ENCODE results near the gene APP.

APP gene

GRCh38 chr21:25911730-25912401, 258.7 kb downstream of the APP start:
- POLR2A ChIA-PET = no interaction called here
- CTCF ChIA-PET = interaction anchor here (0.8 to 1.6 kb wide), 2 partner anchors 9 to 16 kb away, joined by 3 to 7 read pairs; no protein-coding TSS in a partner anchor

GRCh38 chr21:25910809-25911208, 259.8 kb downstream of the APP start:
- CTCF ChIA-PET = no interaction called here
- POLR2A ChIA-PET = no interaction called here
- DNase-seq (ENCODE audit: extremely low spot score) = no peak

More at GRCh38 chr21:25911730-25912401, 258.7 kb downstream of the APP start:
- TF ChIP-seq, protein P1, sequence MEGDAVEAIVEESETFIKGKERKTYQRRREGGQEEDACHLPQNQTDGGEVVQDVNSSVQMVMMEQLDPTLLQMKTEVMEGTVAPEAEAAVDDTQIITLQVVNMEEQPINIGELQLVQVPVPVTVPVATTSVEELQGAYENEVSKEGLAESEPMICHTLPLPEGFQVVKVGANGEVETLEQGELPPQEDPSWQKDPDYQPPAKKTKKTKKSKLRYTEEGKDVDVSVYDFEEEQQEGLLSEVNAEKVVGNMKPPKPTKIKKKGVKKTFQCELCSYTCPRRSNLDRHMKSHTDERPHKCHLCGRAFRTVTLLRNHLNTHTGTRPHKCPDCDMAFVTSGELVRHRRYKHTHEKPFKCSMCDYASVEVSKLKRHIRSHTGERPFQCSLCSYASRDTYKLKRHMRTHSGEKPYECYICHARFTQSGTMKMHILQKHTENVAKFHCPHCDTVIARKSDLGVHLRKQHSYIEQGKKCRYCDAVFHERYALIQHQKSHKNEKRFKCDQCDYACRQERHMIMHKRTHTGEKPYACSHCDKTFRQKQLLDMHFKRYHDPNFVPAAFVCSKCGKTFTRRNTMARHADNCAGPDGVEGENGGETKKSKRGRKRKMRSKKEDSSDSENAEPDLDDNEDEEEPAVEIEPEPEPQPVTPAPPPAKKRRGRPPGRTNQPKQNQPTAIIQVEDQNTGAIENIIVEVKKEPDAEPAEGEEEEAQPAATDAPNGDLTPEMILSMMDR (IDR thresholded peaks at IDR 0.05; ENCODE audit: control extremely low read depth, extremely low read depth, low read depth, missing control alignments) = no peak
- DNase-seq (ENCODE audit: extremely low spot score) = no peak

GRCh38 chr21:25909341-25909740, 261.2 kb downstream of the APP start:
- TF ChIP-seq, protein P1 (IDR thresholded peaks at IDR 0.05; ENCODE audit: control extremely low read depth, extremely low read depth, low read depth, missing control alignments) = no peak
- ChIA-PET CTCF (no interaction called here), POLR2A (no interaction called here)
- no peak for DNase-seq (ENCODE audit: extremely low spot score)

More at GRCh38 chr21:25910809-25911208, 259.8 kb downstream of the APP start:
- TF ChIP-seq, protein P1 (IDR thresholded peaks at IDR 0.05; ENCODE audit: control extremely low read depth, extremely low read depth, low read depth, missing control alignments) = no peak

DNA sequence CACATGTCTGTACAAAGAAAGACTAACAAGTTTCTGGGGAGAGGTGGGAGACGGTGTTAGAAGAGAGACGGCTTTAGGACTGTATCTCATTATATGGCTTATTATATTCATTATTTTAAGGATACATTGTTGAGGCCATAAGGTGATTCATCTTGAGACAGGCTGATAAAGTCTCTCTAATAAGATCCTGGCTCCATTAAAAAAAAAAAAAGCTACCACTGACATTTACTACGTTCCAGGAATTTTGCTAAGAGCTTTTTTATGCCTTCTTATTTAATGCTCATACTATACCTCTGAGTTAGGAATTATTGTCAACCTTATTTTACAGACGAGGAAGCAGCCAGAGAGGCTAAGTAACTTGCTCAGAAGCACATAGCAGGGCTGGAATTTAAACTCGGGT, 262.1 kb downstream of the APP start:
- TF ChIP-seq, protein P1 (IDR thresholded peaks at IDR 0.05; ENCODE audit: control extremely low read depth, extremely low read depth, low read depth, missing control alignments) = no peak
- DNase-seq (ENCODE audit: extremely low spot score) = no peak
- ChIA-PET CTCF (interaction anchor here (1.4 to 1.8 kb wide), 2 partner anchors 9 to 12 kb away, joined by 5 to 10 read pairs; no protein-coding TSS in a partner anchor), POLR2A (no interaction called here)

DNA sequence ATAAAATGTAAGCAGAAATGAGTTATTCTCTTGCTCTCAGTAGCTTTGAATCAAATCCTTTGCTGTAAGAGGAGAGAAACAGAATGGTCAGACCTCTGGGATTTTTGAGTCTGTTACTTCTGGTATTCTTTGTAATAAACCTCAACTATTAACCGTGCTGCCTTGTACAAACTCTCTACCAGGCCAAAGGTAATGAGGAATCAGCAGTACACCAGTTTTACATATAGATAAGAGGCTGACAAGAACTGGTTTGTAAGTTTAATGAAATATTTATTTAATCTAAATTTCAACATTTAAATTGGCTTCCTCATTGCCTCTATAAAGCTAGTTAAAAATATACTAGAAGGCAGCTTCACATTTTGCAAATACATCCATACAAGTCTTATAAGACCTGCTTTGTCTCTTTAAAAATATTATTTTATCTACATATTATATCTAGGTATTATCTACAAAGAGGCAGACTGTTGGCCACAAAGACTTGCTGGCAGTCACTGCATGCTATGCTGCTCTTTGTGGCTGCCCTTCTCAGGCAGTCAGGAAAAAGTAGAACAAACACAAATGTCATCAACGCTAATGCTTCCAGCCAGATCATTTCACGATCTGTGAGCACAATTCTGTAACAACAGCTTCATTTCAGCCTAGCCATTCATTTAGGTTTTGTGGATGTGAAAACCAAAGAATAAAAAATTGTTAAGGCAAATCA, 262.8 kb downstream of the APP start:
- TF ChIP-seq, protein P1 (IDR thresholded peaks at IDR 0.05; ENCODE audit: control extremely low read depth, extremely low read depth, low read depth, missing control alignments) = no peak
- POLR2A ChIA-PET = no interaction called here
- DNase-seq (ENCODE audit: extremely low spot score) = no peak
- CTCF ChIA-PET = interaction anchor here (0.9 to 1.8 kb wide), 3 partner anchors 9 to 263 kb away, joined by 3 to 10 read pairs (median 5); partner anchors contain the start of gene APP

- ChIA-PET CTCF (interaction anchor here (0.9 kb wide), 1 partner anchor 264 kb away, joined by 3 read pairs; the partner anchor contains the start of gene APP), POLR2A (no interaction called here)
- TF ChIP-seq, protein P1 (IDR thresholded peaks at IDR 0.05; ENCODE audit: control extremely low read depth, extremely low read depth, low read depth, missing control alignments) = no peak
- DNase-seq (ENCODE audit: extremely low spot score) = no peak
Observed at GRCh38 chr21:25906587-25906986, 264.0 kb downstream of the APP start.
